ENCODE data around the gene KRT39.
"Not testable (repeated sequence)": the region's sequence is repeated elsewhere in the genome, so short reads cannot be mapped to it uniquely, and the experiment has no call there.

The KRT39 gene

GRCh38 chr17:40938981-40939380 lies 27.8 kb downstream of the KRT39 start:
- no peak for DNase-seq (ENCODE audit: low read depth)

- no peak for DNase-seq (ENCODE audit: low read depth)
These were observed 29.3 kb downstream of the KRT39 start, which contains the start of gene KRT23 for GRCh38 chr17:40937384-40937819. Gene KRT23, minus strand, starts transcription at chr17:40937646. Its CDS starts 1,043 bp downstream, at chr17:40936603.

GRCh38 chr17:40936976-40937375 lies 29.8 kb downstream of the KRT39 start:
- DNase-seq (ENCODE audit: low read depth), result no peak

- DNase-seq (ENCODE audit: low read depth), result no peak
These were observed 30.2 kb downstream of the KRT39 start for GRCh38 chr17:40936437-40936971.

GRCh38 chr17:40935624-40936023 lies 31.1 kb downstream of the KRT39 start:
- DNase-seq (ENCODE audit: low read depth), result no peak

- no peak for DNase-seq (ENCODE audit: low read depth)
These were observed 34.1 kb downstream of the KRT39 start for GRCh38 chr17:40932608-40933007.

GRCh38 chr17:40931311-40931710 lies 35.4 kb downstream of the KRT39 start:
- no peak for DNase-seq (ENCODE audit: low read depth)

GRCh38 chr17:40926341-40926740 lies 40.4 kb downstream of the KRT39 start:
- no peak for DNase-seq (ENCODE audit: low read depth)

GRCh38 chr17:40922239-40922638 lies 44.5 kb downstream of the KRT39 start:
- DNase-seq (ENCODE audit: low read depth), result no peak

- DNase-seq (ENCODE audit: low read depth), result no peak
These were observed 45.7 kb downstream of the KRT39 start for GRCh38 chr17:40921026-40921425.

GRCh38 chr17:40917116-40917515 lies 49.6 kb downstream of the KRT39 start:
- not testable (repeated sequence) for DNase-seq (ENCODE audit: low read depth)

- DNase-seq (ENCODE audit: low read depth), result no peak
These were observed 50.4 kb downstream of the KRT39 start for GRCh38 chr17:40916366-40916765.

GRCh38 chr17:40915721-40916256 lies 51.0 kb downstream of the KRT39 start:
- DNase-seq (ENCODE audit: low read depth), result no peak

- DNase-seq (ENCODE audit: low read depth), result no peak
These were observed 51.5 kb downstream of the KRT39 start for GRCh38 chr17:40915199-40915661.

GRCh38 chr17:40914075-40914855 lies 52.5 kb downstream of the KRT39 start:
- no peak for DNase-seq (ENCODE audit: low read depth)

- no peak for DNase-seq (ENCODE audit: low read depth)
These were observed 54.1 kb downstream of the KRT39 start for GRCh38 chr17:40912486-40913210.

GRCh38 chr17:40910441-40910841 lies 56.3 kb downstream of the KRT39 start:
- DNase-seq (ENCODE audit: low read depth), result no peak

- no peak for DNase-seq (ENCODE audit: low read depth)
These were observed 57.0 kb downstream of the KRT39 start for GRCh38 chr17:40909755-40910154.

GRCh38 chr17:40909351-40909750 lies 57.4 kb downstream of the KRT39 start:
- DNase-seq (ENCODE audit: low read depth), result peak; percentile 44

Measured in activated T-cell treated with anti-CD3 and anti-CD28 coated beads for 48 hours (primary cell).